CD4-positive, alpha-beta T cell treated with Interleukin-15 for 4 hours (primary cell): ENCODE results near the gene RASD1.

Experiments
- DNase-seq: peaks from one replicate; pipeline ENCODE4 v3.0.0-alpha.2; 2020; ENCODE audit warnings: low spot score

RASD1 gene

GRCh38 chr17:17496189-17497064, at the start of gene RASD1:
TSS of gene RASD1 (minus strand) at chr17:17496395. CDS start at chr17:17496181, 214 bp downstream.
- DNase-seq = peak; percentile 77

- DNase-seq = no peak
These were observed 49.8 kb upstream of the RASD1 start for GRCh38 chr17:17545984-17546383.

GRCh38 chr17:17545031-17545820, 49.0 kb upstream of the RASD1 start:
- DNase-seq = no peak

GRCh38 chr17:17542906-17543635, 46.9 kb upstream of the RASD1 start:
- DNase-seq = no peak

- no peak for DNase-seq
These were observed 45.4 kb upstream of the RASD1 start for GRCh38 chr17:17541640-17542001.

GRCh38 chr17:17540935-17541639, 44.9 kb upstream of the RASD1 start:
- DNase-seq = no peak

- DNase-seq = no peak
These were observed 44.2 kb upstream of the RASD1 start for GRCh38 chr17:17540278-17540906.

GRCh38 chr17:17539591-17539990, 43.4 kb upstream of the RASD1 start:
- no peak for DNase-seq

- DNase-seq = no peak
These were observed 42.5 kb upstream of the RASD1 start for GRCh38 chr17:17538417-17539391.

GRCh38 chr17:17537311-17538099, 41.3 kb upstream of the RASD1 start:
- DNase-seq = no peak

- no peak for DNase-seq
These were observed 40.5 kb upstream of the RASD1 start for GRCh38 chr17:17536702-17537101.

- DNase-seq = no peak
These were observed 39.8 kb upstream of the RASD1 start for GRCh38 chr17:17535957-17536356.

- DNase-seq = no peak
These were observed 37.8 kb upstream of the RASD1 start for GRCh38 chr17:17533901-17534441.

GRCh38 chr17:17532991-17533390, 36.8 kb upstream of the RASD1 start:
- DNase-seq = no peak

GRCh38 chr17:17531156-17531555, 35.0 kb upstream of the RASD1 start:
- no peak for DNase-seq

GRCh38 chr17:17528696-17529652, 32.8 kb upstream of the RASD1 start:
- no peak for DNase-seq

- DNase-seq = no peak
These were observed 31.8 kb upstream of the RASD1 start for GRCh38 chr17:17527956-17528500.

GRCh38 chr17:17527534-17527933, 31.3 kb upstream of the RASD1 start:
- no peak for DNase-seq
